ENCODE measurements around the gene HIGD2A. TPM values are rescaled to one million over a fixed set of nuclear protein-coding genes. Genes with fewer than 3 reads are reported as not detected.

HIGD2A gene
- total RNA-seq (100 to 1,000 TPM in 2 of 5 donors, 10 to 100 TPM in 3; 88.5 to 117 (median 95.4) TPM), total RNA-seq (21.3 to 62.6 (median 46.6) reads per million in 29 experiments)
- total RNA-seq (2013), result 105 TPM

DNA sequence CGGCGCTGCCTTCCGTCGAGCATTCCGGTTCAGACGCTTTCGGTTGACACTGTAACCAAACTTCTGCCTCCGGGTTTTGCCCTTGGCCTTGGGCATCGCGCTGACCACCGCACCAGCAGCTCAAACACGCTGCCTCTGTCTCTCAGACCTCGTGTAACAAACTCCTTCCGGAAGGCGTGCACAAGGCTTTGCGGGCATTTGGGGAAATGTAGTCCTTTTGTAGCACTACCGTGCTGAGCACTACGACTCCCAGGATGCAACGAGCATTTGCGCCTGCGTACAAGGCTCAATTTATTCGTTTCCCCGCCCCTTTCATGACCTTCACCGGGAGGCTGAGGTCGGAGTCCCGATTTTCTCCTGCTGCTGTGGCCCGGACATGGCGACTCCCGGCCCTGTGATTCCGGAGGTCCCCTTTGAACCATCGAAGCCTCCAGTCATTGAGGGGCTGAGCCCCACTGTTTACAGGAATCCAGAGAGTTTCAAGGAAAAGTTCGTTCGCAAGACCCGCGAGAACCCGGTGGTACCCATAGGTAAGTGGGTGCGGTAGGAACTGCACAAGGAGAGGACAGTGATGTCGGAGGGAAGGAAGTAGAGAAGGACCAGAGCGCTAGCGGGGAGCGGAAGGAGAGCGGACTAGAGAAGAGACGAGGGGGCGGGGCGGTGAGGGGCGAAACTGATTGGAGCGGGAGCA lies at the start of gene HIGD2A, which contains the start of gene NOP16:
TSS of gene HIGD2A (plus strand) at position 308 of the 691 bp plus-strand sequence. CDS start at position 377, 69 bp downstream.
TSS of gene NOP16 (minus strand) at position 155 of the 691 bp plus-strand sequence. CDS start at position 96, 59 bp downstream.
- Mint-ChIP-seq H3K4me3 (peak within 1 kb of the TSS; percentile 89 to 99 (median 95)), H3K9me3 (no peaks in the 10 kb centered on the region), H3K36me3 (peaks cover 24% of the 10 kb centered on the region), H3K27ac (peak within 1 kb of the TSS; percentile 100), H3K4me1 (peaks cover 26 to 36% (median 36%) of the 10 kb centered on the region in 3 donors), H3K27me3 (no peaks in the 10 kb centered on the region)
- H3K4me3 ChIP-seq (ENCODE audit: control insufficient read depth in 1 of 2, extremely low read depth in 1 of 2, low read length in 1 of 2), result peak within 1 kb of the TSS; percentile 82 to 95
- WGBS (ENCODE audit: insufficient coverage), result under 1% methylated on average over 45 of the region's 47 CpGs
- DNase-seq, result peak; percentile 96 to 100 (median 99)
- CTCF ChIA-PET, result interaction anchor here in 1 of 2 donors (1.0 to 2.0 kb wide), 2 partner anchors 27 to 59 kb away, joined by 6 to 12 read pairs; partner anchors contain the start of gene KIAA1191
- no peaks in the 10 kb centered on the region for H3K27me3 ChIP-seq (replicated peaks in 1 of 2; ENCODE audit: control insufficient read depth in 2 of 2, extremely low read depth in 1 of 2, insufficient read depth in 2 of 2, low read length in 1 of 2)
- peaks cover 2 to 57% of the 10 kb centered on the region in 2 donors for H3K36me3 ChIP-seq (ENCODE audit: control insufficient read depth in 2 of 2, extremely low read depth in 1 of 2, insufficient read depth in 1 of 2, low read length in 1 of 2)
- ATAC-seq (replicated peaks in 1 of 4), result peak; percentile 88 to 89 (median 88)
- peaks cover 10 to 29% of the 10 kb centered on the region in 2 experiments for H3K4me1 ChIP-seq (ENCODE audit: control insufficient read depth in 1 of 2, extremely low read depth in 1 of 2, insufficient read depth in 2 of 2, low read length in 2 of 2)
- POLR2A ChIA-PET, result interaction anchor here in 1 of 2 donors (0.6 kb wide), 1 partner anchor 1717 kb away, joined by 3 read pairs; no protein-coding TSS in a partner anchor
- H3K27ac ChIP-seq (ENCODE audit: low read length), result peak within 1 kb of the TSS; percentile 87
- no peaks in the 10 kb centered on the region for H3K9me3 ChIP-seq

GRCh38 chr5:176339304-176339703 lies 49.2 kb upstream of the HIGD2A start:
- Mint-ChIP-seq H3K4me1 (no peaks in the 10 kb centered on the region), H3K4me3 (no peak overlapping the region), H3K9me3 (peaks cover 0 to 3% (median 0%) of the 10 kb centered on the region in 3 donors), H3K36me3 (peaks cover 33% of the 10 kb centered on the region), H3K27me3 (no peaks in the 10 kb centered on the region), H3K27ac (no peak overlapping the region)
- Histone ChIP-seq H3K4me1 (ENCODE audit: control insufficient read depth in 1 of 2, extremely low read depth in 1 of 2, insufficient read depth in 2 of 2, low read length in 2 of 2) (no peaks in the 10 kb centered on the region), H3K36me3 (ENCODE audit: control insufficient read depth in 2 of 2, extremely low read depth in 1 of 2, insufficient read depth in 1 of 2, low read length in 1 of 2) (peaks cover 2 to 29% of the 10 kb centered on the region in 2 donors), H3K4me3 (ENCODE audit: control insufficient read depth in 1 of 2, extremely low read depth in 1 of 2, low read length in 1 of 2) (no peak overlapping the region), H3K27me3 (replicated peaks in 1 of 2; ENCODE audit: control insufficient read depth in 2 of 2, extremely low read depth in 1 of 2, insufficient read depth in 2 of 2, low read length in 1 of 2) (no peaks in the 10 kb centered on the region), H3K27ac (ENCODE audit: low read length) (no peak overlapping the region), H3K9me3 (no peaks in the 10 kb centered on the region)
- DNase-seq, result no peak
- POLR2A ChIA-PET, result interaction anchor here in 1 of 2 donors (0.6 kb wide), 1 partner anchor 9 kb away, joined by 3 read pairs; no protein-coding TSS in a partner anchor
- ATAC-seq (replicated peaks in 1 of 4), result no peak
- CTCF ChIA-PET, result interaction anchor here in 1 of 2 donors (0.7 kb wide), 1 partner anchor 12 kb away, joined by 3 read pairs; no protein-coding TSS in a partner anchor
- no CpG with 5 or more reads among the region's 5 CpGs for whole genome bisulfite sequencing (ENCODE audit: insufficient coverage)

- ChIA-PET CTCF (no interaction called here), POLR2A (interaction anchor here in 1 of 2 donors (0.5 kb wide), 2 partner anchors 20 to 142 kb away, joined by 3 read pairs; no protein-coding TSS in a partner anchor)
- Histone ChIP-seq H3K27ac (ENCODE audit: low read length) (no peak overlapping the region), H3K4me3 (ENCODE audit: control insufficient read depth in 1 of 2, extremely low read depth in 1 of 2, low read length in 1 of 2) (no peak overlapping the region), H3K4me1 (ENCODE audit: control insufficient read depth in 1 of 2, extremely low read depth in 1 of 2, insufficient read depth in 2 of 2, low read length in 2 of 2) (no peaks in the 10 kb centered on the region), H3K36me3 (ENCODE audit: control insufficient read depth in 2 of 2, extremely low read depth in 1 of 2, insufficient read depth in 1 of 2, low read length in 1 of 2) (peaks cover 2 to 49% of the 10 kb centered on the region in 2 donors), H3K9me3 (no peaks in the 10 kb centered on the region), H3K27me3 (replicated peaks in 1 of 2; ENCODE audit: control insufficient read depth in 2 of 2, extremely low read depth in 1 of 2, insufficient read depth in 2 of 2, low read length in 1 of 2) (no peaks in the 10 kb centered on the region)
- H3K36me3 Mint-ChIP-seq, result peaks cover 31% of the 10 kb centered on the region
- WGBS (ENCODE audit: insufficient coverage), result 95% methylated on average over 2 of the region's 2 CpGs
- H3K27me3 Mint-ChIP-seq, result no peaks in the 10 kb centered on the region
- DNase-seq (no peak), ATAC-seq (replicated peaks in 1 of 4) (no peak)
- no peaks in the 10 kb centered on the region for H3K9me3 Mint-ChIP-seq
- H3K4me3 Mint-ChIP-seq, result no peak overlapping the region
- H3K27ac Mint-ChIP-seq, result peak overlapping the region; percentile 13 to 59
- H3K4me1 Mint-ChIP-seq, result no peaks in the 10 kb centered on the region
Measured at GRCh38 chr5:176341325-176342157, 47.0 kb upstream of the HIGD2A start.

GRCh38 chr5:176342158-176342483 lies 46.4 kb upstream of the HIGD2A start:
- DNase-seq (no peak), ATAC-seq (replicated peaks in 1 of 4) (no peak)
- Mint-ChIP-seq H3K27ac (peak overlapping the region; percentile 13 to 53), H3K27me3 (no peaks in the 10 kb centered on the region), H3K9me3 (no peaks in the 10 kb centered on the region), H3K4me3 (no peak overlapping the region), H3K4me1 (no peaks in the 10 kb centered on the region), H3K36me3 (peaks cover 26% of the 10 kb centered on the region)
- peaks cover 2 to 49% of the 10 kb centered on the region in 2 donors for H3K36me3 ChIP-seq (ENCODE audit: control insufficient read depth in 2 of 2, extremely low read depth in 1 of 2, insufficient read depth in 1 of 2, low read length in 1 of 2)
- H3K9me3 ChIP-seq, result no peaks in the 10 kb centered on the region
- 100% methylated on average over 1 of the region's 1 CpG for WGBS (ENCODE audit: insufficient coverage)
- CTCF ChIA-PET, result no interaction called here
- H3K4me3 ChIP-seq (ENCODE audit: control insufficient read depth in 1 of 2, extremely low read depth in 1 of 2, low read length in 1 of 2), result no peak overlapping the region
- no peaks in the 10 kb centered on the region for H3K27me3 ChIP-seq (replicated peaks in 1 of 2; ENCODE audit: control insufficient read depth in 2 of 2, extremely low read depth in 1 of 2, insufficient read depth in 2 of 2, low read length in 1 of 2)
- POLR2A ChIA-PET, result interaction anchor here in 1 of 2 donors (0.5 kb wide), 1 partner anchor 20 kb away, joined by 3 read pairs; no protein-coding TSS in a partner anchor
- no peak overlapping the region for H3K27ac ChIP-seq (ENCODE audit: low read length)
- no peaks in the 10 kb centered on the region for H3K4me1 ChIP-seq (ENCODE audit: control insufficient read depth in 1 of 2, extremely low read depth in 1 of 2, insufficient read depth in 2 of 2, low read length in 2 of 2)

DNA sequence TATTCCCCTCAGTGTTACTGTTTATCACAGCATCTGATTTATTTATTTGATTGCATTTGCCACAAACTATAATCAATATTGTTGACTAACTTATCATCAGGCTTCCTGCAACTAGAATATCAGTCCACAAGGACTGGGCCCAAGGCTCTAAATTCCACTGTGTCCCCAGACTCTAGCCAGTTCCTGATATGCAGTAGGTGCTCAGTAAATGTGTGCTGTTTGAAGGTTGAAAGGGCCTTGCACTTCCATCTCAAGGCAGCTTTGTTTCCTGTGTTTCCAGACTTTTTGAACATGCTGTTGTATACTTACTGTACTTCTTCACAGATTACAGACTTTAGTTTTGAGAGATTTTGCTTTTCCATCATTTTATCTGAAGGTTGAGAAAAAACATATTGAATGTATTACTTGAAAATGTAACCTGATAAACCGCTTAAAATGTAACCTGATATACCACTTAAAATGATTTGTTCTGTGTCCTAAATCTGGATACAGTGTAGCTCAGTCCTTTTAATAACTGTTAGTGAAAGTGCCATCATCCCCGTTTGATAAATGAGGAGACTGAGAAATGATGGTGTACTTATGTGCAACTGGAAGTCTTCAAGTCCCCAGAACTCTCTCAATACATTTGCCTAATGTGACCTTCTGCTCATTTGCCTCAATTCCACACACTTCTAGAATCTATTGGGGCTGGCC lies 45.6 kb upstream of the HIGD2A start:
- peaks cover 26% of the 10 kb centered on the region for H3K36me3 Mint-ChIP-seq
- Histone ChIP-seq H3K9me3 (no peaks in the 10 kb centered on the region), H3K4me3 (ENCODE audit: control insufficient read depth in 1 of 2, extremely low read depth in 1 of 2, low read length in 1 of 2) (no peak overlapping the region), H3K4me1 (ENCODE audit: control insufficient read depth in 1 of 2, extremely low read depth in 1 of 2, insufficient read depth in 2 of 2, low read length in 2 of 2) (no peaks in the 10 kb centered on the region), H3K27me3 (replicated peaks in 1 of 2; ENCODE audit: control insufficient read depth in 2 of 2, extremely low read depth in 1 of 2, insufficient read depth in 2 of 2, low read length in 1 of 2) (no peaks in the 10 kb centered on the region), H3K27ac (ENCODE audit: low read length) (no peak overlapping the region), H3K36me3 (ENCODE audit: control insufficient read depth in 2 of 2, extremely low read depth in 1 of 2, insufficient read depth in 1 of 2, low read length in 1 of 2) (peaks cover 0 to 49% of the 10 kb centered on the region in 2 donors)
- H3K27ac Mint-ChIP-seq, result peak overlapping the region; percentile 53 to 56
- no peaks in the 10 kb centered on the region for H3K4me1 Mint-ChIP-seq
- H3K9me3 Mint-ChIP-seq, result no peaks in the 10 kb centered on the region
- ChIA-PET CTCF (no interaction called here), POLR2A (no interaction called here)
- WGBS (ENCODE audit: insufficient coverage), result no CpG with 5 or more reads among the region's 2 CpGs
- no peak overlapping the region for H3K4me3 Mint-ChIP-seq
- ATAC-seq (replicated peaks in 1 of 4) (no peak), DNase-seq (no peak)
- no peaks in the 10 kb centered on the region for H3K27me3 Mint-ChIP-seq

DNA sequence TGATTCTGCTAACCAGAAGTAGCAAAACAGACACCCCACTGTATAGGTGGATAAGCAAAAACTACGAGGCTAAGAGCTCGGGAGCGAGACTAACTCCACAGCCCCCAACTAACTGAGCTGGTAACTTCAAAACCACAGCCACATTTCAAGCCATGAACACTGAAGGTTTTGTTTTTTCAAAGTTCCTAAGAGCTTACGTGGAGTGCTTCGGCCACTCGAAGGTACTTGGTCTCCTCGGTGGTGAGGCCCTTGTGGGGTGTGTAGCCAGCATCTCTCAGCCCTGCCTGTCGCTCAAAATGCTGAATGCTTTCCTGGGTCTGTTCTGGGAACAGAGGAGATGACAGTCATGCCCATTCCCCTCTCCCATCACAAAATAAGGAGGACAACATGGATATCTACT lies 38.1 kb upstream of the HIGD2A start:
- Mint-ChIP-seq H3K36me3 (peaks cover 62% of the 10 kb centered on the region), H3K9me3 (no peaks in the 10 kb centered on the region), H3K27me3 (no peaks in the 10 kb centered on the region), H3K4me3 (no peak overlapping the region), H3K27ac (peak overlapping the region in 1 of 2 donors; percentile 4), H3K4me1 (peaks cover 19 to 28% (median 21%) of the 10 kb centered on the region in 3 donors)
- Histone ChIP-seq H3K27me3 (replicated peaks in 1 of 2; ENCODE audit: control insufficient read depth in 2 of 2, extremely low read depth in 1 of 2, insufficient read depth in 2 of 2, low read length in 1 of 2) (no peaks in the 10 kb centered on the region), H3K36me3 (ENCODE audit: control insufficient read depth in 2 of 2, extremely low read depth in 1 of 2, insufficient read depth in 1 of 2, low read length in 1 of 2) (peaks cover 10 to 89% of the 10 kb centered on the region in 2 donors), H3K4me1 (ENCODE audit: control insufficient read depth in 1 of 2, extremely low read depth in 1 of 2, insufficient read depth in 2 of 2, low read length in 2 of 2) (peaks cover 0 to 4% of the 10 kb centered on the region in 2 experiments), H3K27ac (ENCODE audit: low read length) (no peak overlapping the region), H3K9me3 (no peaks in the 10 kb centered on the region), H3K4me3 (ENCODE audit: control insufficient read depth in 1 of 2, extremely low read depth in 1 of 2, low read length in 1 of 2) (no peak overlapping the region)
- ChIA-PET POLR2A (no interaction called here), CTCF (no interaction called here)
- DNase-seq, result no peak
- no peak for ATAC-seq (replicated peaks in 1 of 4)
- WGBS (ENCODE audit: insufficient coverage), result 96% methylated on average over 4 of the region's 8 CpGs

All from T-cell (primary cell).